SK-N-SH (cell line): ENCODE results near the gene SIAH3. TPM values are rescaled to one million over a fixed set of nuclear protein-coding genes. Genes with fewer than 3 reads are reported as not detected.
A peak's percentile ranks its signal among the peaks of the same experiment; 100 is the strongest.

Experiments
- CTCF ChIA-PET: fragments of 300-600, 350-600 bp; formaldehyde crosslinking; extraction: SDS; loops from one replicate; lab custom pipeline; 2021; lab: Yijun Ruan, JAX
- POLR2A ChIA-PET: fragments of 350-600 bp; sonication (Branson Sonifier 250); formaldehyde crosslinking; extraction: SDS; loops from one replicate; lab custom pipeline; 2020; ENCODE audit warnings: antibody characterized with exemption, inconsistent platforms; lab: Yijun Ruan, JAX
- DNase-seq: peaks from one replicate; pipeline ENCODE4 v3.0.0; 2012
- H2AFZ ChIP-seq: fragments of 200-600 bp; sonication (generic); 2 replicates; pipeline ENCODE4 v1.8.1; 2016; ENCODE audit warnings: antibody characterized with exemption, mild to moderate bottlenecking, low read depth
- H3F3A ChIP-seq: fragments of 200-600 bp; sonication (generic); replicated peaks from 2 replicates; pipeline ENCODE3; 2016; ENCODE audit warnings: antibody characterized with exemption, mild to moderate bottlenecking; ENCODE audit not compliant: insufficient read depth
- H3K27ac ChIP-seq, 2 experiments: fragments of 200-500 bp in 1 of 2; fragments of 200-600 bp in 1 of 2; sonication (Bioruptor generic) in 1 of 2; sonication (generic), shearing (Covaris generic) in 1 of 2; 2 replicates each; pipeline versions ENCODE4 v1.5.1 to v1.6.1; 2014 to 2016; ENCODE audit warnings: low read depth in 2 of 2, inconsistent platforms in 1 of 2, low read length in 1 of 2, mild to moderate bottlenecking in 1 of 2, mixed read lengths in 1 of 2
- H3K27me3 ChIP-seq: fragments of 200-600 bp; sonication (generic), shearing (Covaris generic); 2 replicates; pipeline ENCODE4 v1.6.1; 2016; ENCODE audit warnings: mixed run types; ENCODE audit not compliant: insufficient read depth
- H3K36me3 ChIP-seq, 2 experiments: fragments of 200-500 bp in 1 of 2; fragments of 200-600 bp in 1 of 2; sonication (Bioruptor generic) in 1 of 2; sonication (generic) in 1 of 2; replicated peaks in 1 of 2; 2 replicates each; pipeline versions ENCODE3 to v1.5.1; 2014 to 2016; ENCODE audit warnings: low read length in 1 of 2, mild to moderate bottlenecking in 1 of 2; ENCODE audit not compliant: insufficient read depth in 2 of 2, control insufficient read depth in 1 of 2
- H3K4me1 ChIP-seq, 2 experiments: fragments of 200-500 bp in 1 of 2; fragments of 200-600 bp in 1 of 2; sonication (Bioruptor generic) in 1 of 2; sonication (generic), shearing (Covaris generic) in 1 of 2; 2 replicates each; pipeline versions ENCODE4 v1.5.1 to v1.6.1; 2014 to 2016; ENCODE audit warnings: low read depth in 1 of 2, low read length in 1 of 2, mixed run types in 1 of 2; ENCODE audit not compliant: insufficient read depth in 2 of 2, control insufficient read depth in 1 of 2
- H3K4me2 ChIP-seq: fragments of 200-600 bp; sonication (generic), shearing (Covaris generic); 2 replicates; pipeline ENCODE4 v1.6.1; 2017; ENCODE audit warnings: mixed run types
- H3K4me3 ChIP-seq, 2 experiments: fragments of 200-500 bp in 1 of 2; fragments of 200-600 bp in 1 of 2; sonication (Bioruptor generic) in 1 of 2; sonication (generic), shearing (Covaris generic) in 1 of 2; 2 replicates each; pipeline versions ENCODE4 v1.5.1 to v1.8.1; 2014 to 2016; ENCODE audit warnings: low read depth in 2 of 2, inconsistent platforms in 1 of 2, low read length in 1 of 2, mild to moderate bottlenecking in 1 of 2, mixed read lengths in 1 of 2, moderate library complexity in 1 of 2
- H3K79me2 ChIP-seq: fragments of 200-600 bp; sonication (generic); 2 replicates; pipeline ENCODE4 v1.8.1; 2017; ENCODE audit warnings: mild to moderate bottlenecking; ENCODE audit not compliant: insufficient read depth
- H3K9ac ChIP-seq: fragments of 200-600 bp; sonication (generic); 2 replicates; pipeline ENCODE4 v1.6.1; 2017; ENCODE audit warnings: mixed run types
- H3K9me2 ChIP-seq: fragments of 200-600 bp; sonication (generic); 2 replicates; pipeline ENCODE4 v1.6.1; 2017; ENCODE audit warnings: mixed run types
- H3K9me3 ChIP-seq: fragments of 200-600 bp; sonication (generic); 2 replicates; pipeline ENCODE4 v1.6.1; 2017; ENCODE audit warnings: mixed run types, mild to moderate bottlenecking, moderate library complexity
- H4K20me1 ChIP-seq: fragments of 200-600 bp; sonication (generic); 2 replicates; pipeline ENCODE4 v1.6.1; 2017; ENCODE audit warnings: mild to moderate bottlenecking, mixed run types; ENCODE audit not compliant: insufficient read depth
- FOSL2 ChIP-seq: IDR thresholded peaks from 2 replicates; pipeline ENCODE4 v1.4.0; 2012; ENCODE audit warnings: low read depth, mild to moderate bottlenecking, moderate library complexity, borderline replicate concordance
- JUND ChIP-seq: IDR thresholded peaks from 2 replicates; pipeline ENCODE4 v1.4.0; 2012
- MEF2A ChIP-seq: IDR thresholded peaks from 2 replicates; pipeline ENCODE4 v1.4.0; 2012; ENCODE audit warnings: low read depth, borderline replicate concordance
- NFIC ChIP-seq: IDR thresholded peaks from 2 replicates; pipeline ENCODE4 v1.4.0; 2012; ENCODE audit warnings: borderline replicate concordance
- RAD21 ChIP-seq: IDR thresholded peaks from 2 replicates; pipeline ENCODE4 v1.6.1; 2012; ENCODE audit warnings: mild to moderate bottlenecking, low read length
- RFX5 ChIP-seq: IDR thresholded peaks from 2 replicates; pipeline ENCODE4 v1.6.1; 2012; ENCODE audit warnings: mild to moderate bottlenecking, improper control_type of control experiment, low read length
- RXRA ChIP-seq: IDR thresholded peaks from 2 replicates; pipeline ENCODE4 v1.4.0; 2012; ENCODE audit warnings: low read depth, mild to moderate bottlenecking, borderline replicate concordance
- SIN3A ChIP-seq: IDR thresholded peaks from 2 replicates; pipeline ENCODE4 v1.6.1; 2012; ENCODE audit warnings: low read depth, mild to moderate bottlenecking, low read length, moderate library complexity, borderline replicate concordance
- WGBS: methylation state at CpG from one replicate; pipeline ENCODE4 v1.1.6; 2017; ENCODE audit warnings: low lambda C conversion rate; 5-methylcytosine and 5-hydroxymethylcytosine counted together
- polyA plus RNA-seq, 3 experiments: library from polyadenylated mRNA; depleted of rRNA; stranded (reverse); fragments of >200 nt; gene quantifications; 2 replicates each; pipeline ENCODE4 v1.2.3, GENCODE V29; 2012
- TF ChIP-seq, protein P1 (sequence below): fragments of 150-350 bp; IDR thresholded peaks from 2 replicates; pipeline ENCODE4 v1.6.1; 2016; ENCODE audit warnings: mild to moderate bottlenecking, low read depth, low read length
- TF ChIP-seq, protein P2 (sequence below): IDR thresholded peaks from 2 replicates; pipeline ENCODE4 v1.4.0; 2012; ENCODE audit warnings: low read depth, borderline replicate concordance

Gene SIAH3
- polyA plus RNA-seq, 1 of the 3 experiments (the other 2 are of a cell fraction): 0.08 TPM

GRCh38 chr13:45880242-45880641 lies 28.7 kb upstream of the SIAH3 start (continued):
- TF ChIP-seq, protein P1, sequence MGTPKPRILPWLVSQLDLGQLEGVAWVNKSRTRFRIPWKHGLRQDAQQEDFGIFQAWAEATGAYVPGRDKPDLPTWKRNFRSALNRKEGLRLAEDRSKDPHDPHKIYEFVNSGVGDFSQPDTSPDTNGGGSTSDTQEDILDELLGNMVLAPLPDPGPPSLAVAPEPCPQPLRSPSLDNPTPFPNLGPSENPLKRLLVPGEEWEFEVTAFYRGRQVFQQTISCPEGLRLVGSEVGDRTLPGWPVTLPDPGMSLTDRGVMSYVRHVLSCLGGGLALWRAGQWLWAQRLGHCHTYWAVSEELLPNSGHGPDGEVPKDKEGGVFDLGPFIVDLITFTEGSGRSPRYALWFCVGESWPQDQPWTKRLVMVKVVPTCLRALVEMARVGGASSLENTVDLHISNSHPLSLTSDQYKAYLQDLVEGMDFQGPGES: no peak
- TF ChIP-seq MEF2A: no peak

- ChIA-PET POLR2A (no interaction called here), CTCF (interaction anchor here (0.6 to 1.4 kb wide), 6 partner anchors 13 to 73 kb away, joined by 3 read pairs; no protein-coding TSS in a partner anchor)
- Histone ChIP-seq H3K9me2 (no peaks in the 10 kb centered on the region), H3K9ac (no peak overlapping the region), H2AFZ (no peak overlapping the region), H4K20me1 (no peaks in the 10 kb centered on the region), H3K36me3 (no peaks in the 10 kb centered on the region), H3K27me3 (no peaks in the 10 kb centered on the region), H3K79me2 (no peaks in the 10 kb centered on the region), H3K9me3 (no peaks in the 10 kb centered on the region), H3K4me3 (no peak overlapping the region), H3K4me1 (no peaks in the 10 kb centered on the region), H3F3A (peaks cover 2% of the 10 kb centered on the region), H3K27ac (no peak overlapping the region), H3K4me2 (no peak overlapping the region)
- DNase-seq: no peak
- 60% methylated on average over 5 of the region's 5 CpGs for WGBS
- TF ChIP-seq RAD21 (peak; percentile 26; the same call in 1 of the 2 replicates), RXRA (no peak), JUND (no peak)
Observed at GRCh38 chr13:45879666-45880065, 28.1 kb upstream of the SIAH3 start.

DNA sequence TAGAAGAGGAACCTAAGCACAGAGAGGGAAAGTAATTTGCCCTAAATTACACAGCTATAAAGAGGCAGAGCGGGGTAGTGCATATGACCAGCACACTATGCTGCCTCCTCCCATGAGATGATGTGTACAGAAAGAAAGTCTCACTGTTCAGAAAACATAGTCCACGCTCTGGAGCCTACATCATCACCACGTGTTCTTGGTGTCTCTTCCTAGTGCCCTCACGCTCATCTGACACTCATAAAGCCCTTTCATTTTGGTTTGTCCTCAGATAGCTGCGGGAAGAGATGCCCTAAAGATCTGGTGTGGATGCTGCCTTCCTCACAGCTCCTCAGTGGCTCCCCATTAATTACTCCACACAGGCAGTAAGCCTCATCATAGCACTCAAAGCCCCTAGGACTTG lies 27.4 kb upstream of the SIAH3 start:
- WGBS: 66% methylated on average over 5 of the region's 5 CpGs
- Histone ChIP-seq H2AFZ (no peak overlapping the region), H3F3A (peaks cover 2% of the 10 kb centered on the region), H3K27ac (no peak overlapping the region), H3K79me2 (no peaks in the 10 kb centered on the region), H3K9me2 (no peaks in the 10 kb centered on the region), H3K4me1 (no peaks in the 10 kb centered on the region), H3K36me3 (no peaks in the 10 kb centered on the region), H3K9ac (no peak overlapping the region), H3K9me3 (no peaks in the 10 kb centered on the region), H3K27me3 (no peaks in the 10 kb centered on the region), H3K4me3 (no peak overlapping the region), H4K20me1 (no peaks in the 10 kb centered on the region), H3K4me2 (no peak overlapping the region)
- ChIA-PET CTCF (interaction anchor here (1.1 to 1.4 kb wide), 3 partner anchors 12 to 72 kb away, joined by 3 read pairs; no protein-coding TSS in a partner anchor), POLR2A (no interaction called here)
- TF ChIP-seq FOSL2: no peak
- no peak for TF ChIP-seq NFIC
- TF ChIP-seq, protein P2, sequence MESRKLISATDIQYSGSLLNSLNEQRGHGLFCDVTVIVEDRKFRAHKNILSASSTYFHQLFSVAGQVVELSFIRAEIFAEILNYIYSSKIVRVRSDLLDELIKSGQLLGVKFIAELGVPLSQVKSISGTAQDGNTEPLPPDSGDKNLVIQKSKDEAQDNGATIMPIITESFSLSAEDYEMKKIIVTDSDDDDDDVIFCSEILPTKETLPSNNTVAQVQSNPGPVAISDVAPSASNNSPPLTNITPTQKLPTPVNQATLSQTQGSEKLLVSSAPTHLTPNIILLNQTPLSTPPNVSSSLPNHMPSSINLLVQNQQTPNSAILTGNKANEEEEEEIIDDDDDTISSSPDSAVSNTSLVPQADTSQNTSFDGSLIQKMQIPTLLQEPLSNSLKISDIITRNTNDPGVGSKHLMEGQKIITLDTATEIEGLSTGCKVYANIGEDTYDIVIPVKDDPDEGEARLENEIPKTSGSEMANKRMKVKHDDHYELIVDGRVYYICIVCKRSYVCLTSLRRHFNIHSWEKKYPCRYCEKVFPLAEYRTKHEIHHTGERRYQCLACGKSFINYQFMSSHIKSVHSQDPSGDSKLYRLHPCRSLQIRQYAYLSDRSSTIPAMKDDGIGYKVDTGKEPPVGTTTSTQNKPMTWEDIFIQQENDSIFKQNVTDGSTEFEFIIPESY: no peak
- no peak for TF ChIP-seq RFX5
- TF ChIP-seq SIN3A: no peak
- DNase-seq: no peak
